Thoracic aorta (tissue), 2 donors: ENCODE data around the gene TENM4. TPM values are rescaled to one million over a fixed set of nuclear protein-coding genes. Genes with fewer than 3 reads are reported as not detected.

Source experiments
- ATAC-seq: fragments of 150-250 bp; one replicate; pipeline ENCODE4 v1.8.0; 2017; ENCODE audit warnings: low read depth; ENCODE audit not compliant: insufficient number of reproducible peaks, low FRiP score
- DNase-seq: peaks from one replicate; pipeline ENCODE4 v3.0.0-alpha.2; 2020; ENCODE audit warnings: low spot score
- H3K27ac ChIP-seq, 2 donors: fragments of 200-600 bp; sonication (generic); 1 replicate in 1 of 2; 2 replicates in 1 of 2; pipeline ENCODE4 v1.5.1; 2016; ENCODE audit warnings: mild to moderate bottlenecking in 2 of 2, moderate library complexity in 2 of 2
- H3K27me3 ChIP-seq: fragments of 200-600 bp; sonication (generic); replicated peaks from 2 replicates; pipeline ENCODE4 v1.6.0; 2016; ENCODE audit warnings: mild to moderate bottlenecking; ENCODE audit not compliant: insufficient read depth
- H3K36me3 ChIP-seq: fragments of 200-600 bp; sonication (generic); one replicate; pipeline ENCODE4 v1.5.1; 2016
- H3K4me1 ChIP-seq, 2 donors: fragments of 200-600 bp; sonication (generic); 1 replicate in 1 of 2; 2 replicates in 1 of 2; pipeline versions ENCODE4 v1.5.1 to v1.6.0; 2016; ENCODE audit warnings: low read depth in 2 of 2, mild to moderate bottlenecking in 1 of 2; ENCODE audit not compliant: control insufficient read depth in 1 of 2
- H3K4me3 ChIP-seq: fragments of 200-600 bp; sonication (generic); 2 replicates; pipeline ENCODE4 v1.5.1; 2016; ENCODE audit warnings: mild to moderate bottlenecking
- H3K9me3 ChIP-seq: fragments of 200-600 bp; sonication (generic); 2 replicates; pipeline ENCODE4 v1.5.1; 2016
- CTCF ChIP-seq: fragments of 200-600 bp; sonication (generic); IDR thresholded peaks from one replicate; pipeline ENCODE4 v1.5.1; 2019; ENCODE audit warnings: antibody characterized with exemption
- total RNA-seq, 2 donors: library from RNA; depleted of rRNA; stranded (reverse); fragments of >200 nt; gene quantifications; one replicate each; pipeline versions ENCODE4 v1.1.0 to v1.2.3, GENCODE V29; 2016

The TENM4 gene
- total RNA-seq, 2 donors from 2014 or later = 6.1 to 13.3 TPM

GRCh38 chr11:78940500-78941225, 500.2 kb downstream of the TENM4 start:
- ATAC-seq = no peak
- no peaks in the 10 kb centered on the region for H3K4me1 ChIP-seq
- no peak overlapping the region for H3K27ac ChIP-seq
- no peaks in the 10 kb centered on the region for H3K9me3 ChIP-seq
- no peak for DNase-seq
- TF ChIP-seq CTCF = no peak
- H3K27me3 ChIP-seq = no peaks in the 10 kb centered on the region
- no peak overlapping the region for H3K4me3 ChIP-seq
- H3K36me3 ChIP-seq = no peaks in the 10 kb centered on the region

DNA sequence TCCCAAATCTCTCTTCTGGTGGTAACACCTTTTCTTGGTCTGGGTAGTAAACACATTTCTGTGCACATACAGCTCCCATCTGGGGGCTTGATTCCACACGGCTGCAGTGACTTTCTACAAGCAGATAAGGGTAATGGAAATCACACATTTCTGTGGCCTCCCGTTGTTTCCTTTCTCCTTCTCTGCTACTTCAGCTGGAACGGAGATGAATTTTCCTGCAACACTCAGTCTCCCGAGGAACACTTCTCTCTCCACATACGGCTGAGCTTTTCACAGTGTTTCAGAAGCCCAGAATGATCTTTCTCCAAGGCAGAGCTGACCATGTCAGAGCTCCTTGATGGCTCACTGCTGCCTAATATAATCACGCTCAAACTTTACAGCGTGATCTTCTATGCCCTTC, 501.9 kb downstream of the TENM4 start:
- Histone ChIP-seq H3K4me3 (no peak overlapping the region), H3K27ac (no peak overlapping the region)
- no peak for ATAC-seq

GRCh38 chr11:78938036-78938435, 502.8 kb downstream of the TENM4 start:
- no peak for ATAC-seq
- H3K27ac ChIP-seq = no peak overlapping the region
- no peaks in the 10 kb centered on the region for H3K4me1 ChIP-seq
- no peak for TF ChIP-seq CTCF
- no peaks in the 10 kb centered on the region for H3K9me3 ChIP-seq
- no peaks in the 10 kb centered on the region for H3K36me3 ChIP-seq
- no peak overlapping the region for H3K4me3 ChIP-seq
- H3K27me3 ChIP-seq = no peaks in the 10 kb centered on the region
- DNase-seq = no peak

More for the DNA sequence above, 501.9 kb downstream of the TENM4 start:
- Histone ChIP-seq H3K36me3 (no peaks in the 10 kb centered on the region), H3K9me3 (no peaks in the 10 kb centered on the region), H3K4me1 (no peaks in the 10 kb centered on the region), H3K27me3 (no peaks in the 10 kb centered on the region)
- DNase-seq = no peak
- no peak for TF ChIP-seq CTCF

GRCh38 chr11:78935398-78936068, 505.3 kb downstream of the TENM4 start:
- DNase-seq = no peak
- Histone ChIP-seq H3K36me3 (no peaks in the 10 kb centered on the region), H3K9me3 (no peaks in the 10 kb centered on the region), H3K27ac (no peak overlapping the region), H3K4me3 (no peak overlapping the region), H3K27me3 (no peaks in the 10 kb centered on the region), H3K4me1 (no peaks in the 10 kb centered on the region)
- TF ChIP-seq CTCF = no peak
- ATAC-seq = no peak

DNA sequence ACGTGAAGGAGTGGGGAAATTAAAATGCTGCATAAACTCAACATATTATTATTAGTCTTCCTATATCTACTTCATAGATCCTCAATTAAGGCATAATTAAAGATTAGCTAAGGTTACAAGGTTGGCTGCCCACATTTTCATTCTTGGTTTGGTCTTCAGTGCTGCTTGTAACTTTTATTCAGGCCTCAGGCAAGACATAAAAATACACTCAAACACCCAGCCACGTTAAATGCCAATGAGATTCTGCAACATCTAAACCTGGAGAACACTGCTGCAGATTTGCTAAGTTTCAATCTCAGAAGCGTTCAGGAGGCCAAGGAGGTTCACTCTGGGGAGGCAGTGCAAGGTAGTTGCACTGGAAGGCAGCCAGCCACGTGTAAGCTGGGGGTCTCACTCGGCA, 507.5 kb downstream of the TENM4 start:
- no peaks in the 10 kb centered on the region for H3K4me1 ChIP-seq
- DNase-seq (no peak), ATAC-seq (no peak)
- no peak overlapping the region for H3K27ac ChIP-seq
- no peaks in the 10 kb centered on the region for H3K36me3 ChIP-seq
- TF ChIP-seq CTCF = no peak
- no peak overlapping the region for H3K4me3 ChIP-seq
- H3K27me3 ChIP-seq = no peaks in the 10 kb centered on the region
- H3K9me3 ChIP-seq = no peaks in the 10 kb centered on the region
